ENCODE data around the gene ARID5B. TPM values are rescaled to one million over a fixed set of nuclear protein-coding genes. Genes with fewer than 3 reads are reported as not detected.
A peak's percentile ranks its signal among the peaks of the same experiment; 100 is the strongest.

ARID5B gene
- total RNA-seq, 1 experiment from 2014 or later: 168 TPM

DNA sequence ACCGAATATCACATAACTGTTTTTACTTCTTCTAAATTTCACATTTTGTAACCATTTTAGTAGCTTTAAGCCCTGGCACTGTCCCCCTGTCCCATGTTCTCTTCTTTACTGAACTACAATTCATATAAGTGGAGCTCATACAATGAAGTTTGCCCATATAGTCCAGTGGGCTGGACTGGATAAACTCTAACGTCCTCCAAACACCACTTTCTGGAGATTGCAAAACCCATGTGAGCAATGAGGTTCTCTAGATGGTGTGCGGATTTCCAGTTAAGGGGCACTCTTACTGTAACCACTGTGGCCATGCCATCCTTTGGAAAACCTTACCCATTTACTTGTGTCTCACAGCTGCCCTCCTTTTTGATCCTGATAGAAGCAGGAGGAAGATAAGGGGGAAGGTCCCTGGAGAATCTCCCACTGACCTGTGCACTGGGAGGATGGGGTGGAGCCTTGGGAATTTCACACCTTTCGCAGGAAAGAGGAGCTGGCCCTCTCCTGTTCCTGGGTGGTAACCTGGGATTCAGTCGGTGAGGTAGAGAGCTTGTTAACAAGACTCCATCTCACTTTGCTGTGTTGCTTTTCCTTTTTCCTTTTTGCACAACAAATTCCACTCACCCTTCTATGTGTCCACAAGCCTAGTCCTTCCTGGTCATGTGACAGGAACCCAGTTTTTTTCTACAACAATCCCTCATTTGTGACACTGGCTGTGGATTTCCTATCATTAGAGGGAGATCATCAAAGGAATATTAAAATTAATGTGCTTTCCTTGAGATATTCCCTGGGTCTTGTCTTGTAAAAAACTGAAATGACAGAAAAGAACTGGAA, 120.7 kb downstream of the ARID5B start:
- CTCF ChIA-PET: interaction anchor here (0.6 kb wide), 1 partner anchor 65 kb away, joined by 4 read pairs; no protein-coding TSS in a partner anchor
- intact Hi-C loops (cut with micrococcal nuclease; ENCODE audit: unreplicated experiment): loop anchor here (5.0 kb wide), 1 partner anchor 170 kb away; no protein-coding TSS in a partner anchor
- Mint-ChIP-seq H3K27me3 (ENCODE audit: insufficient read depth, unreplicated experiment) (no peaks in the 10 kb centered on the region), H3K4me3 (ENCODE audit: unreplicated experiment) (no peak overlapping the region), H3K27ac (ENCODE audit: unreplicated experiment) (peak overlapping the region; percentile 74), H3K4me1 (ENCODE audit: low read depth, unreplicated experiment) (peaks cover 79% of the 10 kb centered on the region), H3K9me3 (ENCODE audit: unreplicated experiment) (no peaks in the 10 kb centered on the region), H3K36me3 (ENCODE audit: insufficient read depth, unreplicated experiment) (peaks cover 93% of the 10 kb centered on the region)
- TF ChIP-seq, protein P1, sequence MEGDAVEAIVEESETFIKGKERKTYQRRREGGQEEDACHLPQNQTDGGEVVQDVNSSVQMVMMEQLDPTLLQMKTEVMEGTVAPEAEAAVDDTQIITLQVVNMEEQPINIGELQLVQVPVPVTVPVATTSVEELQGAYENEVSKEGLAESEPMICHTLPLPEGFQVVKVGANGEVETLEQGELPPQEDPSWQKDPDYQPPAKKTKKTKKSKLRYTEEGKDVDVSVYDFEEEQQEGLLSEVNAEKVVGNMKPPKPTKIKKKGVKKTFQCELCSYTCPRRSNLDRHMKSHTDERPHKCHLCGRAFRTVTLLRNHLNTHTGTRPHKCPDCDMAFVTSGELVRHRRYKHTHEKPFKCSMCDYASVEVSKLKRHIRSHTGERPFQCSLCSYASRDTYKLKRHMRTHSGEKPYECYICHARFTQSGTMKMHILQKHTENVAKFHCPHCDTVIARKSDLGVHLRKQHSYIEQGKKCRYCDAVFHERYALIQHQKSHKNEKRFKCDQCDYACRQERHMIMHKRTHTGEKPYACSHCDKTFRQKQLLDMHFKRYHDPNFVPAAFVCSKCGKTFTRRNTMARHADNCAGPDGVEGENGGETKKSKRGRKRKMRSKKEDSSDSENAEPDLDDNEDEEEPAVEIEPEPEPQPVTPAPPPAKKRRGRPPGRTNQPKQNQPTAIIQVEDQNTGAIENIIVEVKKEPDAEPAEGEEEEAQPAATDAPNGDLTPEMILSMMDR (IDR thresholded peaks at IDR 0.05; ENCODE audit: insufficient read depth in 1 of 2, low read depth in 1 of 2, low read length in 1 of 2, severe bottlenecking in 1 of 2, unreplicated experiment in 1 of 2): no peak
- POLR2A ChIA-PET: no interaction called here
- peaks cover 94% of the 10 kb centered on the region for H3K4me1 ChIP-seq
- peaks cover 5% of the 10 kb centered on the region for H3K36me3 ChIP-seq (ENCODE audit: control insufficient read depth, insufficient read depth, low read length)
- BruUV-seq (replicated peaks): no TSS peak
- no peak overlapping the region for H3K4me3 ChIP-seq (ENCODE audit: low read depth, low read length)
- no peak for DNase-seq
- no peaks in the 10 kb centered on the region for H3K27me3 ChIP-seq (replicated peaks; ENCODE audit: control insufficient read depth, insufficient read depth, low read length)
- no peaks in the 10 kb centered on the region for H3K9me3 ChIP-seq

DNA sequence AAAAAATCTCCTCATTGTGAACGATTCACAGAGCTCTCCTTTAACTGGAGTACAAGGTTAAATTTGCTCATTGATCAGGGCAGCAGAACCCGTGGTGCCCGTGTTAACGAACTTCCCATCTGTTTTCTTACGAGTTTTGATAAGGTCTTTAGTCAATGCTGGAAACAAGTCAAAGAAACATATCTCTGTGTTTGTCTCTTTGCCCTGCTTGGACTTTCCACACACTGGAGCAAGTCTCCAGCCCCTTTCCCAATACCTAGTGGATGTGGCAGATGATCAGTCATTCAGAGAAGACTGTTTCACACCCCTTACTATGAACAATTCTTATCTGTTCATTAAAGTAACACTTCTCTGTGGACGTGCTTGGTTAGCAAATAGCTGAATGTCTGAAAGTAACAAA, 121.3 kb downstream of the ARID5B start:
- POLR2A ChIA-PET: interaction anchor here (0.7 to 1.9 kb wide), 2 partner anchors 15 to 86 kb away, joined by 3 to 4 read pairs; no protein-coding TSS in a partner anchor
- Mint-ChIP-seq H3K4me3 (ENCODE audit: unreplicated experiment) (no peak overlapping the region), H3K36me3 (ENCODE audit: insufficient read depth, unreplicated experiment) (peaks cover 93% of the 10 kb centered on the region), H3K4me1 (ENCODE audit: low read depth, unreplicated experiment) (peaks cover 85% of the 10 kb centered on the region), H3K9me3 (ENCODE audit: unreplicated experiment) (no peaks in the 10 kb centered on the region), H3K27ac (ENCODE audit: unreplicated experiment) (peak overlapping the region; percentile 74), H3K27me3 (ENCODE audit: insufficient read depth, unreplicated experiment) (no peaks in the 10 kb centered on the region)
- Histone ChIP-seq H3K27me3 (replicated peaks; ENCODE audit: control insufficient read depth, insufficient read depth, low read length) (no peaks in the 10 kb centered on the region), H3K4me3 (ENCODE audit: low read depth, low read length) (no peak overlapping the region), H3K9me3 (no peaks in the 10 kb centered on the region), H3K36me3 (ENCODE audit: control insufficient read depth, insufficient read depth, low read length) (peaks cover 5% of the 10 kb centered on the region), H3K4me1 (peaks cover 95% of the 10 kb centered on the region)
- CTCF ChIA-PET: interaction anchor here (1.1 kb wide), 1 partner anchor 85 kb away, joined by 4 read pairs; no protein-coding TSS in a partner anchor
- TF ChIP-seq, protein P1 (IDR thresholded peaks at IDR 0.05; ENCODE audit: insufficient read depth in 1 of 2, low read depth in 1 of 2, low read length in 1 of 2, severe bottlenecking in 1 of 2, unreplicated experiment in 1 of 2): no peak
- intact Hi-C loops (cut with micrococcal nuclease; ENCODE audit: unreplicated experiment): loop anchor here (5.0 kb wide), 1 partner anchor 171 kb away; no protein-coding TSS in a partner anchor
- BruUV-seq (replicated peaks): no TSS peak
- no peak for DNase-seq

DNA sequence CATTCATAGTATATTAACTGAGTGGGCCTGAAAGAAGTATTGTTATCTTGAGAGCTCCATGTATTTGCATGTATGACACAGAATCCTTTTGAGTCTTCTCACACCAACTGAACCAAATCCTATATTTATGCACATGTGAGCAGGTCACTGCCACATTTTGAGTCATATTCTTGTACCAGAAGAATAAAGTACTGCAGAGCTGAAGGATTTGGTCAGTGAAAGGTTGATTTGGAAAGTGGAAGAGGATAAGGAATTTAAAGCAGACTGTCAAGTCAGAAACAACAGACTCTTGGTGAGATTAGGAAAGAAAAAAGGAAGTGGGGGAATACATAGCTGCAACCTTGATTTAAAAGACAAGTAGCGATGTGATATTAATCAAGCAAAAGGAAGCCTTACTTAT, 121.8 kb downstream of the ARID5B start:
- no peak for DNase-seq
- peaks cover 88% of the 10 kb centered on the region for H3K4me1 Mint-ChIP-seq (ENCODE audit: low read depth, unreplicated experiment)
- H3K4me3 Mint-ChIP-seq (ENCODE audit: unreplicated experiment): peak overlapping the region; percentile 5
- intact Hi-C loops (cut with micrococcal nuclease; ENCODE audit: unreplicated experiment): loop anchor here (5.0 kb wide), 1 partner anchor 171 kb away; no protein-coding TSS in a partner anchor
- no peaks in the 10 kb centered on the region for H3K9me3 Mint-ChIP-seq (ENCODE audit: unreplicated experiment)
- Histone ChIP-seq H3K4me3 (ENCODE audit: low read depth, low read length) (no peak overlapping the region), H3K36me3 (ENCODE audit: control insufficient read depth, insufficient read depth, low read length) (peaks cover 5% of the 10 kb centered on the region), H3K4me1 (peaks cover 95% of the 10 kb centered on the region), H3K27me3 (replicated peaks; ENCODE audit: control insufficient read depth, insufficient read depth, low read length) (no peaks in the 10 kb centered on the region), H3K9me3 (no peaks in the 10 kb centered on the region)
- TF ChIP-seq, protein P1 (IDR thresholded peaks at IDR 0.05; ENCODE audit: insufficient read depth in 1 of 2, low read depth in 1 of 2, low read length in 1 of 2, severe bottlenecking in 1 of 2, unreplicated experiment in 1 of 2): no peak
- H3K27ac Mint-ChIP-seq (ENCODE audit: unreplicated experiment): peak overlapping the region; percentile 74
- no TSS peak for BruUV-seq (replicated peaks)
- peaks cover 93% of the 10 kb centered on the region for H3K36me3 Mint-ChIP-seq (ENCODE audit: insufficient read depth, unreplicated experiment)
- CTCF ChIA-PET: interaction anchor here (1.1 to 5.2 kb wide), 4 partner anchors 15 to 127 kb away, joined by 4 to 33 read pairs (median 5); no protein-coding TSS in a partner anchor
- POLR2A ChIA-PET: interaction anchor here (0.7 to 1.9 kb wide), 2 partner anchors 14 to 86 kb away, joined by 3 to 4 read pairs; no protein-coding TSS in a partner anchor
- no peaks in the 10 kb centered on the region for H3K27me3 Mint-ChIP-seq (ENCODE audit: insufficient read depth, unreplicated experiment)

Data from Caco-2 (cell line).